Hepatocyte (in vitro differentiated cells): ENCODE data around the gene ZNF473.
"Not testable (repeated sequence)": the region's sequence is repeated elsewhere in the genome, so short reads cannot be mapped to it uniquely, and the experiment has no call there.

Experiments used
- EZH2 ChIP-seq: fragments of 200-600 bp; sonication (generic); IDR thresholded peaks from 2 replicates; pipeline ENCODE4 v1.6.1; 2016; ENCODE audit warnings: antibody characterized with exemption, mild to moderate bottlenecking, borderline replicate concordance
- EZH2phosphoT487 ChIP-seq: fragments of 200-600 bp; sonication (generic); IDR thresholded peaks from one replicate; pipeline ENCODE4 v1.6.1; 2018; ENCODE audit warnings: antibody characterized with exemption, mild to moderate bottlenecking, low read depth, moderate library complexity; ENCODE audit not compliant: unreplicated experiment, severe bottlenecking
- TF ChIP-seq, protein P1 (sequence below): fragments of 200-600 bp; sonication (generic); IDR thresholded peaks from 2 replicates; pipeline ENCODE4 v1.5.1; 2016; ENCODE audit warnings: antibody characterized with exemption, mild to moderate bottlenecking; ENCODE audit not compliant: poor library complexity

DNA sequence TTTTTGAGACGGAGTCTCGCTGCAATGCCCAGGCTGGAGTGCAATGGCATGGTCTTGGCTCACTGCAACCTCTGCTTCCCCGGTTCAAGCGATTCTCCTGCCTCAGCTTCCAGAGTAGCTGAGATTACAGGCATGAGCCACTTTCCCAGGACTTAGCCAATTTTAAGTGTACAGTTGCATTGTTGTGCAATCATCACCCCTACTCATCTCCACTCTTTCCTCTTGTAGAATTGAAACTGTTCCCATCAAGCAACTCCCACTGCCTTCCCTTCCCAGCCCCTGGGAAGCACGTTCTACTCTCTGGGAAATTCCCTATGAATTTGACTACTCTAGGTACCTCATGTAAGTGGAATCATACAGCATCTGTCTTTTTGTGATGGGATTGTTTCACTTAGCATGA lies 53.2 kb downstream of the ZNF473 start:
- TF ChIP-seq, protein P1, sequence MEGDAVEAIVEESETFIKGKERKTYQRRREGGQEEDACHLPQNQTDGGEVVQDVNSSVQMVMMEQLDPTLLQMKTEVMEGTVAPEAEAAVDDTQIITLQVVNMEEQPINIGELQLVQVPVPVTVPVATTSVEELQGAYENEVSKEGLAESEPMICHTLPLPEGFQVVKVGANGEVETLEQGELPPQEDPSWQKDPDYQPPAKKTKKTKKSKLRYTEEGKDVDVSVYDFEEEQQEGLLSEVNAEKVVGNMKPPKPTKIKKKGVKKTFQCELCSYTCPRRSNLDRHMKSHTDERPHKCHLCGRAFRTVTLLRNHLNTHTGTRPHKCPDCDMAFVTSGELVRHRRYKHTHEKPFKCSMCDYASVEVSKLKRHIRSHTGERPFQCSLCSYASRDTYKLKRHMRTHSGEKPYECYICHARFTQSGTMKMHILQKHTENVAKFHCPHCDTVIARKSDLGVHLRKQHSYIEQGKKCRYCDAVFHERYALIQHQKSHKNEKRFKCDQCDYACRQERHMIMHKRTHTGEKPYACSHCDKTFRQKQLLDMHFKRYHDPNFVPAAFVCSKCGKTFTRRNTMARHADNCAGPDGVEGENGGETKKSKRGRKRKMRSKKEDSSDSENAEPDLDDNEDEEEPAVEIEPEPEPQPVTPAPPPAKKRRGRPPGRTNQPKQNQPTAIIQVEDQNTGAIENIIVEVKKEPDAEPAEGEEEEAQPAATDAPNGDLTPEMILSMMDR = not testable (repeated sequence)
- TF ChIP-seq EZH2phosphoT487, EZH2: not testable (repeated sequence)
